Neural cell (in vitro differentiated cells): ENCODE results near the gene PTK6. TPM values are rescaled to one million over a fixed set of nuclear protein-coding genes. Genes with fewer than 3 reads are reported as not detected.

Experiments used
- H2AFZ ChIP-seq: fragments of 200-600, 300-800 bp; sonication (generic), shearing (Covaris generic); 2 replicates; pipeline ENCODE4 v1.6.0; 2014; ENCODE audit warnings: low read depth, mild to moderate bottlenecking, antibody characterized with exemption, low read length, moderate library complexity
- H3F3A ChIP-seq: fragments of 200-600 bp; shearing (Covaris generic); 2 replicates; pipeline ENCODE4 v1.6.1; 2016; ENCODE audit warnings: mild to moderate bottlenecking, moderate library complexity, mixed read lengths, antibody characterized with exemption, low read length; ENCODE audit not compliant: insufficient read depth, poor library complexity, severe bottlenecking
- H3K27ac ChIP-seq: fragments of 200-600, 300-800 bp; sonication (generic), shearing (Covaris generic); 2 replicates; pipeline ENCODE4 v1.5.1; 2014; ENCODE audit warnings: mild to moderate bottlenecking, low read length, moderate library complexity
- H3K27me3 ChIP-seq: fragments of 300-800, 200-600 bp; sonication (generic), shearing (Covaris generic); 2 replicates; pipeline ENCODE4 v1.6.0; 2014; ENCODE audit warnings: mild to moderate bottlenecking, low read depth, low read length, moderate library complexity; ENCODE audit not compliant: insufficient read depth
- H3K36me3 ChIP-seq: fragments of 300-800, 200-600 bp; sonication (generic), shearing (Covaris generic); 2 replicates; pipeline ENCODE4 v1.5.1; 2014; ENCODE audit warnings: mild to moderate bottlenecking, antibody characterized with exemption, low read length, moderate library complexity; ENCODE audit not compliant: insufficient read depth
- H3K4me2 ChIP-seq: fragments of 300-800, 200-600 bp; sonication (generic), shearing (Covaris generic); 2 replicates; pipeline ENCODE4 v1.6.0; 2014; ENCODE audit warnings: mild to moderate bottlenecking, low read length
- H3K4me3 ChIP-seq: fragments of 300-800, 200-600 bp; sonication (generic), shearing (Covaris generic); 2 replicates; pipeline ENCODE4 v1.5.1; 2014; ENCODE audit warnings: mild to moderate bottlenecking, low read length, moderate library complexity
- H3K79me2 ChIP-seq: fragments of 200-600 bp; shearing (Covaris generic); replicated peaks from 2 replicates; pipeline ENCODE4 v1.6.0; 2014; ENCODE audit warnings: mild to moderate bottlenecking, low read length, moderate library complexity; ENCODE audit not compliant: insufficient read depth
- H3K9ac ChIP-seq: fragments of 300-800, 200-600 bp; sonication (generic), shearing (Covaris generic); 2 replicates; pipeline ENCODE4 v1.6.1; 2016; ENCODE audit warnings: mild to moderate bottlenecking, low read length, mixed read lengths
- H3K9me2 ChIP-seq: fragments of 200-600 bp; shearing (Covaris generic); 2 replicates; pipeline ENCODE4 v1.6.1; 2016; ENCODE audit warnings: mild to moderate bottlenecking, low read length, mixed read lengths; ENCODE audit not compliant: insufficient read depth
- H3K9me3 ChIP-seq: fragments of 200-600, 300-800 bp; sonication (generic), shearing (Covaris generic); 2 replicates; pipeline ENCODE4 v1.6.1; 2016; ENCODE audit warnings: mild to moderate bottlenecking, mixed run types, low read length, moderate library complexity, mixed read lengths
- H4K20me1 ChIP-seq: fragments of 200-600 bp; shearing (Covaris generic); 2 replicates; pipeline ENCODE4 v1.6.1; 2016; ENCODE audit warnings: mild to moderate bottlenecking, mixed run types; ENCODE audit not compliant: insufficient read depth
- CTCF ChIP-seq: fragments of 450-650 bp; IDR thresholded peaks from 2 replicates; pipeline ENCODE4 v1.5.1; 2014; ENCODE audit warnings: antibody characterized with exemption, mild to moderate bottlenecking, moderate library complexity; ENCODE audit not compliant: poor library complexity, severe bottlenecking
- EP300 ChIP-seq: fragments of 450-650 bp; conservative IDR thresholded peaks from 2 replicates; pipeline ENCODE4 v1.6.1; 2014; ENCODE audit warnings: antibody characterized with exemption, mild to moderate bottlenecking, moderate library complexity; ENCODE audit not compliant: poor library complexity, severe bottlenecking
- EZH2 ChIP-seq: fragments of 200-600, 300-800 bp; shearing (Covaris generic), sonication (generic); IDR thresholded peaks from 2 replicates; pipeline ENCODE4 v1.6.1; 2014; ENCODE audit warnings: antibody characterized with exemption, low read length, borderline replicate concordance, mild to moderate bottlenecking; ENCODE audit not compliant: insufficient read depth, poor library complexity, severe bottlenecking
- MXI1 ChIP-seq: fragments of 450-650 bp; conservative IDR thresholded peaks from 2 replicates; pipeline ENCODE4 v1.6.1; 2014; ENCODE audit warnings: antibody characterized with exemption, mild to moderate bottlenecking; ENCODE audit not compliant: poor library complexity, severe bottlenecking
- POLR2AphosphoS5 ChIP-seq: IDR thresholded peaks from 2 replicates; pipeline ENCODE4 v1.6.1; 2012
- RAD21 ChIP-seq: fragments of 450-650 bp; conservative IDR thresholded peaks from 2 replicates; pipeline ENCODE4 v1.6.1; 2014; ENCODE audit warnings: antibody characterized with exemption, mild to moderate bottlenecking, moderate library complexity
- REST ChIP-seq: IDR thresholded peaks from 2 replicates; pipeline ENCODE4 v1.6.1; 2012; ENCODE audit warnings: borderline replicate concordance
- SMC3 ChIP-seq: fragments of 450-650 bp; conservative IDR thresholded peaks from 2 replicates; pipeline ENCODE4 v1.6.1; 2014; ENCODE audit warnings: antibody characterized with exemption, mild to moderate bottlenecking, moderate library complexity; ENCODE audit not compliant: poor library complexity
- TAF1 ChIP-seq: IDR thresholded peaks from 2 replicates; pipeline ENCODE4 v1.6.1; 2012; ENCODE audit warnings: low read depth
- polyA plus RNA-seq: library from polyadenylated mRNA; depleted of rRNA; stranded (reverse); fragments of >200 nt; gene quantifications from 2 replicates; pipeline ENCODE4 v1.2.3, GENCODE V29; 2014

Gene PTK6
- polyA plus RNA-seq, 1 donor from 2014 or later: not detected

- H3K9me3 ChIP-seq: no peaks in the 10 kb centered on the region
- no peak overlapping the region for H3K27ac ChIP-seq
- no peak overlapping the region for H3K4me3 ChIP-seq
- no peaks in the 10 kb centered on the region for H3K27me3 ChIP-seq
- H3K36me3 ChIP-seq: no peaks in the 10 kb centered on the region
- no peak overlapping the region for H3K4me2 ChIP-seq
- no peaks in the 10 kb centered on the region for H3F3A ChIP-seq
- H3K79me2 ChIP-seq: no peaks in the 10 kb centered on the region
- TF ChIP-seq EZH2 (no peak), RAD21 (no peak)
- no peaks in the 10 kb centered on the region for H4K20me1 ChIP-seq
- no peaks in the 10 kb centered on the region for H3K9me2 ChIP-seq
- no peak overlapping the region for H2AFZ ChIP-seq
- H3K9ac ChIP-seq: no peak overlapping the region
These were observed 4.2 kb upstream of the PTK6 start for GRCh38 chr20:63541371-63541770.

- TF ChIP-seq TAF1 (no peak), POLR2AphosphoS5 (peak; percentile 23), EP300 (no peak), EZH2 (no peak), REST (no peak), RAD21 (no peak)
- H3K79me2 ChIP-seq: no peaks in the 10 kb centered on the region
- H3F3A ChIP-seq: no peaks in the 10 kb centered on the region
- H4K20me1 ChIP-seq: no peaks in the 10 kb centered on the region
- H2AFZ ChIP-seq: no peak overlapping the region
- no peaks in the 10 kb centered on the region for H3K9me3 ChIP-seq
- no peak overlapping the region for H3K9ac ChIP-seq
- no peak overlapping the region for H3K27ac ChIP-seq
- H3K4me2 ChIP-seq: no peak overlapping the region
- no peaks in the 10 kb centered on the region for H3K36me3 ChIP-seq
- H3K4me3 ChIP-seq: no peak overlapping the region
- no peaks in the 10 kb centered on the region for H3K9me2 ChIP-seq
- no peaks in the 10 kb centered on the region for H3K27me3 ChIP-seq
These were observed 3.4 kb upstream of the PTK6 start for GRCh38 chr20:63540417-63541186.

- no peak overlapping the region for H3K4me2 ChIP-seq
- no peak overlapping the region for H3K9ac ChIP-seq
- no peaks in the 10 kb centered on the region for H3F3A ChIP-seq
- H3K27ac ChIP-seq: no peak overlapping the region
- H3K9me3 ChIP-seq: no peaks in the 10 kb centered on the region
- no peaks in the 10 kb centered on the region for H3K36me3 ChIP-seq
- no peak overlapping the region for H3K4me3 ChIP-seq
- H3K27me3 ChIP-seq: no peaks in the 10 kb centered on the region
- no peaks in the 10 kb centered on the region for H3K79me2 ChIP-seq
- TF ChIP-seq MXI1 (no peak), TAF1 (no peak), REST (no peak), SMC3 (no peak), EZH2 (no peak), CTCF (no peak), EP300 (no peak), POLR2AphosphoS5 (no peak), RAD21 (no peak)
- H4K20me1 ChIP-seq: no peaks in the 10 kb centered on the region
- H3K9me2 ChIP-seq: no peaks in the 10 kb centered on the region
- H2AFZ ChIP-seq: no peak overlapping the region
These were observed 2.5 kb upstream of the PTK6 start for GRCh38 chr20:63539441-63540370.
